Endodermal cell (in vitro differentiated cells): ENCODE measurements around the gene BICD1. TPM values are rescaled to one million over a fixed set of nuclear protein-coding genes. Genes with fewer than 3 reads are reported as not detected.

ENCODE experiments used
- DNase-seq: peaks from one replicate; pipeline ENCODE4 v3.0.0-alpha.2; 2017
- H3K27ac ChIP-seq: 2 replicates; pipeline ENCODE4 v1.5.1; 2013; ENCODE audit warnings: mild to moderate bottlenecking, low read depth, low read length, moderate library complexity
- H3K27me3 ChIP-seq: 2 replicates; pipeline ENCODE4 v1.6.1; 2013; ENCODE audit warnings: mild to moderate bottlenecking, low read length, moderate library complexity; ENCODE audit not compliant: insufficient read depth, control insufficient read depth, poor library complexity, severe bottlenecking
- H3K36me3 ChIP-seq: 2 replicates; pipeline ENCODE4 v1.7.0; 2013; ENCODE audit warnings: mild to moderate bottlenecking, low read length, moderate library complexity; ENCODE audit not compliant: control insufficient read depth, insufficient read depth
- H3K4me1 ChIP-seq: one replicate; pipeline ENCODE4 v1.7.0; 2013; ENCODE audit warnings: low read length; ENCODE audit not compliant: control insufficient read depth, insufficient read depth
- H3K4me3 ChIP-seq: 2 replicates; pipeline ENCODE4 v1.5.1; 2013; ENCODE audit warnings: mild to moderate bottlenecking, low read length, moderate library complexity
- H3K9ac ChIP-seq: 2 replicates; pipeline ENCODE4 v1.6.1; 2013; ENCODE audit warnings: mild to moderate bottlenecking, low read length, moderate library complexity; ENCODE audit not compliant: poor library complexity, severe bottlenecking; ENCODE audit errors: extremely low read depth
- H3K9me3 ChIP-seq: 2 replicates; pipeline ENCODE4 v1.6.1; 2013; ENCODE audit warnings: mild to moderate bottlenecking, low read length, moderate library complexity; ENCODE audit not compliant: control insufficient read depth
- H3K27ac Mint-ChIP-seq: 2 replicates; pipeline ENCODE4 v1.8.0; 2020; ENCODE audit warnings: mixed read lengths
- H3K27me3 Mint-ChIP-seq: 2 replicates; pipeline ENCODE4 v1.8.0; 2021; ENCODE audit warnings: mild to moderate bottlenecking, mixed read lengths; ENCODE audit not compliant: insufficient read depth
- H3K36me3 Mint-ChIP-seq: 2 replicates; pipeline ENCODE4 v1.8.0; 2020; ENCODE audit warnings: low read depth, mixed read lengths
- H3K4me1 Mint-ChIP-seq: 2 replicates; pipeline ENCODE4 v1.8.0; 2020; ENCODE audit warnings: mixed read lengths
- H3K4me3 Mint-ChIP-seq: 2 replicates; pipeline ENCODE4 v1.8.0; 2020; ENCODE audit warnings: mild to moderate bottlenecking, moderate library complexity, mixed read lengths
- H3K9me3 Mint-ChIP-seq: 2 replicates; pipeline ENCODE4 v1.8.0; 2020; ENCODE audit warnings: mild to moderate bottlenecking, mixed read lengths
- WGBS, 2 experiments: methylation state at CpG; one replicate each; pipeline versions ENCODE4 v1.1.5 to v1.1.7; 2013; ENCODE audit warnings: missing lambda C conversion rate in 2 of 2, mixed read lengths in 1 of 2; ENCODE audit not compliant: insufficient coverage in 1 of 2, insufficient read length in 1 of 2; 5-methylcytosine and 5-hydroxymethylcytosine counted together
- total RNA-seq, 2 donors: library from RNA; stranded (reverse); fragmentation: NEBNext Ultra II Directional in 1 of 2; extraction: Animal tissue kit (Norgen Biotek cat#: 25700) in 1 of 2; gene quantifications; 2 replicates in 1 of 2; 3 replicates in 1 of 2; pipeline ENCODE4 v1.2.1, GENCODE V29; 2021
- TF ChIP-seq, protein P1 (sequence below): fragments of 200-600 bp; sonication (generic); conservative IDR thresholded peaks from 2 replicates; pipeline ENCODE4 v1.5.0; 2021; ENCODE audit warnings: antibody characterized with exemption, mild to moderate bottlenecking

The BICD1 gene
- total RNA-seq, 2 donors from 2014 or later = 56.0 to 101 TPM

DNA sequence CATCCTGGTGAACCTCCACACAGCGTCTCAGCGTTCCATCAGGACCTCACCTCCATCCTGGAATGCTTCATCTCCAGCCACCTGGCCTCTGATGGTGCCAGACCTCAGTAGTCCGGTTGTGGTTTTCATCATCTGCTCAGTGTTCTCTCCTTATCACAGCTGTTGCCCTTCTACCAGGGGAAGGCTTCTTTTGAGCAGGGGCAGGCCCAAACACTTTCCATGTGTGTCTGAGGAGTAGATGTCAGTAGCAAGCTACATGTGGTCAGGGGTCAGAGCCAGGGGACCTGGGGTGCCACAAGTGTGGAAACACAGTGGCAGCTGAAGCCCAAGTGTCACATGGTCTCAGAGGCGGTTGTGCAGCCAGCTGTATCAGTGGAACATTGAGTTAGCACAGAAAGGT, 262.6 kb downstream of the BICD1 start:
- Mint-ChIP-seq H3K27me3 (no peaks in the 10 kb centered on the region), H3K36me3 (peaks cover 8% of the 10 kb centered on the region), H3K4me1 (peaks cover 11% of the 10 kb centered on the region), H3K27ac (peak overlapping the region; percentile 53), H3K9me3 (no peaks in the 10 kb centered on the region), H3K4me3 (no peak overlapping the region)
- WGBS, 2 experiments = 98 to 100% methylated on average over 3 to 4 of the region's 4 CpGs
- H3K27me3 ChIP-seq = no peaks in the 10 kb centered on the region
- H3K4me1 ChIP-seq = peaks cover 2% of the 10 kb centered on the region
- H3K36me3 ChIP-seq = no peaks in the 10 kb centered on the region
- TF ChIP-seq, protein P1, sequence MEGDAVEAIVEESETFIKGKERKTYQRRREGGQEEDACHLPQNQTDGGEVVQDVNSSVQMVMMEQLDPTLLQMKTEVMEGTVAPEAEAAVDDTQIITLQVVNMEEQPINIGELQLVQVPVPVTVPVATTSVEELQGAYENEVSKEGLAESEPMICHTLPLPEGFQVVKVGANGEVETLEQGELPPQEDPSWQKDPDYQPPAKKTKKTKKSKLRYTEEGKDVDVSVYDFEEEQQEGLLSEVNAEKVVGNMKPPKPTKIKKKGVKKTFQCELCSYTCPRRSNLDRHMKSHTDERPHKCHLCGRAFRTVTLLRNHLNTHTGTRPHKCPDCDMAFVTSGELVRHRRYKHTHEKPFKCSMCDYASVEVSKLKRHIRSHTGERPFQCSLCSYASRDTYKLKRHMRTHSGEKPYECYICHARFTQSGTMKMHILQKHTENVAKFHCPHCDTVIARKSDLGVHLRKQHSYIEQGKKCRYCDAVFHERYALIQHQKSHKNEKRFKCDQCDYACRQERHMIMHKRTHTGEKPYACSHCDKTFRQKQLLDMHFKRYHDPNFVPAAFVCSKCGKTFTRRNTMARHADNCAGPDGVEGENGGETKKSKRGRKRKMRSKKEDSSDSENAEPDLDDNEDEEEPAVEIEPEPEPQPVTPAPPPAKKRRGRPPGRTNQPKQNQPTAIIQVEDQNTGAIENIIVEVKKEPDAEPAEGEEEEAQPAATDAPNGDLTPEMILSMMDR = no peak
- H3K27ac ChIP-seq = no peak overlapping the region
- no peak overlapping the region for H3K4me3 ChIP-seq
- no peak overlapping the region for H3K9ac ChIP-seq
- DNase-seq = peak; percentile 38
- H3K9me3 ChIP-seq = no peaks in the 10 kb centered on the region

DNA sequence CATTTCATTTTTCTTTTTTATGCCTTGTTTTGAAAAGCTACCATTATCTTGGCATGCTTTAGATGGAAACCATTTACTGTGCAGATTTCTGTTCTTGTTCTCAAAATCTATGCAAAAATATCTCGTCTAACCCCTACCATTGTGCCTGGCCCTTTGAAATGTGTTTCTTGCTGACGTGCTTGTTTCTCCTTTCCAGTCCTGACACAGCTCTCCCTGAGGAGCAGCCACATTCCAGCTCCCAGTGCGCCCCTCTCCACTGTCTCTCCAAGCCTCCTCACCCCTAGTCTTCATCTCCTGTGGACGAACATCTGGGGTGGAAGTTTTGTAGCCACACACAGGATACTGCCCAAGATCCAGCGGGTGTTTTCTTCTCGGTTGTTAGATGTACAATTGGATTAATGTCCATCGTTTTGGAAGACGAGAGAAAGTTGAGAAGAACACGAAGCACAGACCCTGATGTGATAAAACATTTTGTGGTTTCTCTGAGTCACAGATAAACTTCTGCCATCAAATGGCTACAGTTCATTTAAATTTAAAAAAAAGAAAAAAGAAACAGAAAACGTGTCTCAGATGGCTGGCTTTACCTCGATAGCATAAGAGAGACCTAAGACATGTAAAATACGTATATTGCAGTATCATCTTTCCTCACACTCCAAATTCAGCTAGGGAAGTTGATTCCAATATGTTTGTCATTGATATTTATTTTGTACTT, 270.9 kb downstream of the BICD1 start:
- Histone ChIP-seq H3K27ac (no peak overlapping the region), H3K4me3 (no peak overlapping the region), H3K9ac (no peak overlapping the region), H3K4me1 (no peaks in the 10 kb centered on the region), H3K36me3 (no peaks in the 10 kb centered on the region), H3K27me3 (no peaks in the 10 kb centered on the region), H3K9me3 (no peaks in the 10 kb centered on the region)
- H3K4me3 Mint-ChIP-seq = no peak overlapping the region
- no peaks in the 10 kb centered on the region for H3K9me3 Mint-ChIP-seq
- peaks cover 12% of the 10 kb centered on the region for H3K4me1 Mint-ChIP-seq
- H3K27me3 Mint-ChIP-seq = no peaks in the 10 kb centered on the region
- TF ChIP-seq, protein P1 = no peak
- H3K27ac Mint-ChIP-seq = no peak overlapping the region
- WGBS, 2 experiments = 90 to 95% methylated on average over 6 to 11 of the region's 12 CpGs
- DNase-seq = peak; percentile 45
- no peaks in the 10 kb centered on the region for H3K36me3 Mint-ChIP-seq

DNA sequence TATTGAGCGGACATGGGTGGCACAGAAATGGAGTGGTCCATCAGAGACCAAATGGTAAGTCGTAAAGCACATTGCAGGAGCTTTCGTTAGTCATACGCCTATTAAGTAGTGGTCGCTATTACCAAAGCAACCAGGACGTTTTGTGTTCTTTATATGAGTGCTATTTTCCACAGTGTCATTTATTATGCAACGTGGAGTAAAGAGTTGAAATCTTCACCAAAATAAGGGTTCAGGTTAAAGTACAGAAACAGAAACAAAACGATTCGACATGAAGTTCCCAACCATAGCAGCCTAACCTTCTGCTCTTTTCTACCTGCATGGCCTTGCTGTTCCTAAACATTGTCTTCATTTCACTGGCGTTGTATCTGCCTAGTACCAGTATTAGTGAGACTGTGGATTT, 272.6 kb downstream of the BICD1 start:
- Histone ChIP-seq H3K9me3 (no peaks in the 10 kb centered on the region), H3K27me3 (no peaks in the 10 kb centered on the region), H3K9ac (no peak overlapping the region), H3K27ac (no peak overlapping the region), H3K4me3 (no peak overlapping the region), H3K4me1 (no peaks in the 10 kb centered on the region), H3K36me3 (no peaks in the 10 kb centered on the region)
- peak overlapping the region; percentile 12 for H3K27ac Mint-ChIP-seq
- peaks cover 12% of the 10 kb centered on the region for H3K4me1 Mint-ChIP-seq
- 95 to 98% methylated on average over 8 to 10 of the region's 10 CpGs for whole genome bisulfite sequencing, 2 experiments
- no peak overlapping the region for H3K4me3 Mint-ChIP-seq
- TF ChIP-seq, protein P1 = no peak
- no peak for DNase-seq
- H3K27me3 Mint-ChIP-seq = no peaks in the 10 kb centered on the region
- H3K9me3 Mint-ChIP-seq = no peaks in the 10 kb centered on the region
- no peaks in the 10 kb centered on the region for H3K36me3 Mint-ChIP-seq
